Stomach (tissue), 9 donors: Measurements from ENCODE around the gene ATXN7L2. TPM values are rescaled to one million over a fixed set of nuclear protein-coding genes. Genes with fewer than 3 reads are reported as not detected.
"Not testable (repeated sequence)": the region's sequence is repeated elsewhere in the genome, so short reads cannot be mapped to it uniquely, and the experiment has no call there.

Source experiments
- DNase-seq, 2 donors: peaks; one replicate each; pipeline versions ENCODE4 v3.0.0 to v3.0.0-alpha.2; 2013 to 2019
- H3K27ac ChIP-seq, 5 donors: fragments of 200-600 bp in 4 of 5; sonication (generic) in 4 of 5; one replicate each; pipeline ENCODE4 v1.5.1; 2013 to 2019; ENCODE audit warnings: mild to moderate bottlenecking in 1 of 5, moderate library complexity in 1 of 5
- H3K27me3 ChIP-seq, 3 donors: fragments of 200-600 bp; sonication (generic); one replicate each; pipeline ENCODE4 v1.5.1; 2017 to 2019; ENCODE audit warnings: mixed run types in 1 of 3
- H3K36me3 ChIP-seq, 4 donors: fragments of 200-600 bp; sonication (generic); 1 replicate in 3 of 4; 2 replicates in 1 of 4; pipeline ENCODE4 v1.5.1; 2016 to 2019
- H3K4me1 ChIP-seq, 4 donors: fragments of 200-600 bp; sonication (generic); one replicate each; pipeline ENCODE4 v1.5.1; 2016 to 2019
- H3K4me3 ChIP-seq, 4 donors: fragments of 200-600 bp; sonication (generic) in 3 of 4; one replicate each; pipeline ENCODE4 v1.5.1; 2016 to 2019; ENCODE audit warnings: mild to moderate bottlenecking in 1 of 4
- H3K9me3 ChIP-seq, 4 donors: fragments of 200-600 bp; sonication (generic); one replicate each; pipeline ENCODE4 v1.5.1; 2016 to 2019
- CTCF ChIP-seq, 7 experiments: fragments of 450-650 bp in 4 of 7; fragments of 200-600 bp in 3 of 7; sonication (generic) in 3 of 7; IDR thresholded peaks; one replicate each; pipeline ENCODE4 v1.5.1; 2016 to 2019; ENCODE audit warnings: antibody characterized with exemption in 7 of 7, control low read depth in 2 of 7, mild to moderate bottlenecking in 1 of 7
- EP300 ChIP-seq: sonication (generic); formaldehyde crosslinking; IDR thresholded peaks from one replicate; pipeline ENCODE4 v1.6.1; 2017; ENCODE audit warnings: antibody characterized with exemption
- POLR2A ChIP-seq, 4 donors: fragments of 450-650 bp; IDR thresholded peaks; one replicate each; pipeline ENCODE4 v1.6.1; 2016; ENCODE audit warnings: antibody characterized with exemption in 4 of 4, control low read depth in 2 of 4, mild to moderate bottlenecking in 1 of 4, moderate library complexity in 1 of 4
- POLR2AphosphoS5 ChIP-seq, 3 donors: sonication (generic); formaldehyde crosslinking; IDR thresholded peaks; one replicate each; pipeline ENCODE4 v1.6.1; 2016; ENCODE audit warnings: antibody characterized with exemption in 3 of 3
- WGBS, 5 donors: extraction: QIAGEN DNeasy Blood & Tissue Kit in 3 of 5; methylation state at CpG; one replicate each; pipeline versions ENCODE4 v1.1.5 to v1.1.7; 2013 to 2018; 5-methylcytosine and 5-hydroxymethylcytosine counted together
- intact Hi-C: fragments of 100-400 bp; cut with DNase I; formaldehyde crosslinking; loops from one replicate; pipeline ENCODE4 v1.15.1; 2023; ENCODE audit warnings: low total_unique reads
- polyA plus RNA-seq, 3 donors: library from polyadenylated mRNA; stranded (reverse); fragments of 200-250 nt; gene quantifications; one replicate each; pipeline ENCODE4 v1.2.3, GENCODE V29; 2013
- total RNA-seq, 5 donors: library from RNA; depleted of rRNA; stranded (reverse); fragments of >200 nt; gene quantifications; one replicate each; pipeline versions ENCODE4 v1.1.0 to v1.2.3, GENCODE V29; 2014 to 2016
- donor health status: healthy with polysubstance abuse.
- donor health status: Bipolar disorder and iron deficiency.
- donor health status: healthy.

ATXN7L2 gene
- total and polyA plus RNA-seq, 8 donors = 0.29 to 6.3 (median 4.0) TPM; not detected in 1

- H3K27me3 ChIP-seq = peaks cover 0 to 38% (median 15%) of the 10 kb centered on the region in 3 donors
- 46 to 70% (median 61%) methylated on average over 2 of the region's 2 CpGs for WGBS, 5 donors
- DNase-seq = no peak
Measured at GRCh38 chr1:109443476-109443875, 40.2 kb upstream of the ATXN7L2 start.

GRCh38 chr1:109444346-109444745, 39.4 kb upstream of the ATXN7L2 start:
- Histone ChIP-seq H3K27ac (no peak overlapping the region), H3K4me1 (no peaks in the 10 kb centered on the region), H3K4me3 (no peak overlapping the region), H3K27me3 (peaks cover 0 to 38% (median 15%) of the 10 kb centered on the region in 3 donors), H3K9me3 (no peaks in the 10 kb centered on the region), H3K36me3 (no peaks in the 10 kb centered on the region)
- intact Hi-C loops = no loop called here
- no peak for TF ChIP-seq EP300
- TF ChIP-seq POLR2A (IDR thresholded peaks at IDR 0.05) = no peak
- TF ChIP-seq CTCF (IDR thresholded peaks at IDR 0.05) = no peak
- WGBS, 5 donors = 62 to 93% (median 92%) methylated on average over 1 of the region's 1 CpG
- DNase-seq = no peak

More at GRCh38 chr1:109443476-109443875, 40.2 kb upstream of the ATXN7L2 start:
- intact Hi-C loops = no loop called here
- H3K27ac ChIP-seq = no peak overlapping the region
- H3K4me3 ChIP-seq = no peak overlapping the region
- no peaks in the 10 kb centered on the region for H3K4me1 ChIP-seq
- no peaks in the 10 kb centered on the region for H3K36me3 ChIP-seq
- no peaks in the 10 kb centered on the region for H3K9me3 ChIP-seq
- TF ChIP-seq CTCF (IDR thresholded peaks at IDR 0.05) (no peak), EP300 (no peak), POLR2A (IDR thresholded peaks at IDR 0.05) (no peak), POLR2AphosphoS5 (IDR thresholded peaks at IDR 0.05) (no peak)

GRCh38 chr1:109445949-109446695, 37.6 kb upstream of the ATXN7L2 start:
- peaks cover 0 to 38% (median 15%) of the 10 kb centered on the region in 3 donors for H3K27me3 ChIP-seq

GRCh38 chr1:109447524-109447923, 36.2 kb upstream of the ATXN7L2 start:
- Histone ChIP-seq H3K4me3 (no peak overlapping the region), H3K27me3 (peaks cover 0 to 40% (median 15%) of the 10 kb centered on the region in 3 donors), H3K36me3 (no peaks in the 10 kb centered on the region), H3K9me3 (no peaks in the 10 kb centered on the region), H3K27ac (no peak overlapping the region), H3K4me1 (no peaks in the 10 kb centered on the region)
- WGBS, 5 donors = 61 to 73% (median 69%) methylated on average over 4 of the region's 4 CpGs
- no peak for DNase-seq
- TF ChIP-seq EP300 (no peak), POLR2A (IDR thresholded peaks at IDR 0.05) (no peak), POLR2AphosphoS5 (IDR thresholded peaks at IDR 0.05) (no peak), CTCF (IDR thresholded peaks at IDR 0.05) (no peak)
- intact Hi-C loops = no loop called here

More at GRCh38 chr1:109445949-109446695, 37.6 kb upstream of the ATXN7L2 start:
- DNase-seq, H3K4me1 ChIP-seq, H3K9me3 ChIP-seq, H3K27ac ChIP-seq, H3K36me3 ChIP-seq, intact Hi-C loops, H3K4me3 ChIP-seq: not testable (repeated sequence)
- 62 to 66% (median 64%) methylated on average over 11 of the region's 11 CpGs for WGBS, 5 donors
